ENCODE data around the gene PLD1.

GRCh38 chr3:171854649-171855305 lies 44.5 kb upstream of the PLD1 start:
- TF ChIP-seq CTCF (IDR thresholded peaks at IDR 0.05), result no peak
- TF ChIP-seq POLR2A (IDR thresholded peaks at IDR 0.05), result no peak

All from right lobe of liver (tissue), 4 donors.